Stimulated activated CD8-positive, alpha-beta memory T cell treated with anti-CD3 and anti-CD28 coated beads, Interleukin-15, amount 100 ng/mL, for 4 hours (primary cell): ENCODE measurements around the gene NCAN.

Source experiments
- DNase-seq, 2 donors: peaks; one replicate each; pipeline ENCODE4 v3.0.0-alpha.2; 2020; ENCODE audit warnings: low read depth in 2 of 2

NCAN gene

DNA sequence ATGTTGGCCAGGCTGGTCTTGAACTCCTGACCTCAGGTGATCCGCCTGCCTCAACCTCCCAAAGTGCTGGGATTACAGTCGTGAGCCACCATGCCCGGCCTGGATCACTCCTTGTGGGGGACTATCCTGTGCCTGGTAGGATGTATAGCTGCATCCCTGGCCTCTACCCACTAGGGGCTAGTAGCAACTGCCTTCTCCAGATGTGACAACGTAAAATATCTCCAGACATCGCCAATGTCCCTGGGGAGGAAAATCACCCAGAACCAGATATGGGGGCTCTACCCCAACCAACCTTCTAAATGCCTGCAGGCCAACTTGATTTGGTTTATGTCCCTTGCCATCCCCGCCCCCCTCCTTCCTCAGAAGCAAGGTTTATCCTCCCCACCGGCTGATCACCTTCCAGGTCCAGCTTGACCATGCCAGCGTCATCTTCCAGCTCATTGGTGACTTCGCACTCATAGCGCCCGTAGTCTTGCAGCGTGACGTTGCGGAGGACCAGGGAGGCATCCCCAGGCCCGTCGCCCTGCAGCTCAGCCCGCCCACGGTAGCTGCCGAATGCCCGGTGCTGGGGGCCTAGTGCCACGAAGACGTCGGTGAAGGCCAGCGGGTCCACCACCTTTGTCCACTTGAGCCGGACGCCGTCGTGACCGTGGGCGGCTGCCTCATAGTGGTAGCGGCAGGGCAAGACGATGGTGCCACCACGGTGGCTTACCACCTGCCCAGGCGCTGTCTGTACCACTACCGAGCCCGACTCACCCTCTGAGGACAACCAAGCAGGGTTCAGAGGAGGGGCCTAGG, 48.9 kb downstream of the NCAN start:
- no peak for DNase-seq

DNA sequence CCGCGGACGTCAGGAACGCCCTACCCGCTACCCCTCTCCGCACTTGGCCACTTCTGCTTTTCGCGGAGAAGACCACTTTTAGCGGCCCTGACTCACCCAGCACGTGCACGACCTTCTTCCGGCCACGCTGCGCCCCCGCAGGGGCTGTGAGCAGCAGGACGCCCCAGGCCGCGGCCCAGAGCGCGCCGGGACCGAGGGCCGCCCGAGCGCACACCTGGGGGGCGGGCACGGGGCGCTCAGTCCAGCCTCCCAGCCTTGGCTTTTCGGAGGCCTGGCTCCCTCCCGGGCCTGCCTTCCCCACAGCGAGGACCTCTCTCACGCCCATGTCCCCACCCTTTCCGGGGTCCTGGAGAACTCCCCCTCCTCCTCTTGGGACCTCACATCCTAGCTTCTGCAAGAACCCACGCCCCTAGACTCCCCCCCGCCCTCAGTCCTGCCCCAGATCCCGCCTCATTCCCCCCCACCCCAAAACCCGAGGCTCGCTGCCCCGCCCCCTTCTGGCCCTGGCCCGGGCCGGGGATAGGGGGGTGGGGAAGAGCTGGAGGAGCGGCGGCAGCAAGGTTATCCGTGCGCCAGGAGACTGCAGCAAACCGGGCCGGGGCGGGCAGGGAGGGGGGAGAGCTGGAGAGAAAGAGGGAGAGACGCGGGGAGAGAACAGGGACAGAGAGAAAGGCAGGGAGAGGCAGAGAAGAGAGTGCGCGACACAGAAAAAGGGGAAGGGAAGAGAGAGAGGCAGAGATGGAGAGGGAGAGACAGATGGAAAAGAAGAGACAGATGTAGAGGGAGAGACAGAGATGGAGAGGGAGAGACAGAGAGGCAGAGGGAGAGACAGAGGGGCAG, 49.8 kb downstream of the NCAN start:
- DNase-seq: no peak

DNA sequence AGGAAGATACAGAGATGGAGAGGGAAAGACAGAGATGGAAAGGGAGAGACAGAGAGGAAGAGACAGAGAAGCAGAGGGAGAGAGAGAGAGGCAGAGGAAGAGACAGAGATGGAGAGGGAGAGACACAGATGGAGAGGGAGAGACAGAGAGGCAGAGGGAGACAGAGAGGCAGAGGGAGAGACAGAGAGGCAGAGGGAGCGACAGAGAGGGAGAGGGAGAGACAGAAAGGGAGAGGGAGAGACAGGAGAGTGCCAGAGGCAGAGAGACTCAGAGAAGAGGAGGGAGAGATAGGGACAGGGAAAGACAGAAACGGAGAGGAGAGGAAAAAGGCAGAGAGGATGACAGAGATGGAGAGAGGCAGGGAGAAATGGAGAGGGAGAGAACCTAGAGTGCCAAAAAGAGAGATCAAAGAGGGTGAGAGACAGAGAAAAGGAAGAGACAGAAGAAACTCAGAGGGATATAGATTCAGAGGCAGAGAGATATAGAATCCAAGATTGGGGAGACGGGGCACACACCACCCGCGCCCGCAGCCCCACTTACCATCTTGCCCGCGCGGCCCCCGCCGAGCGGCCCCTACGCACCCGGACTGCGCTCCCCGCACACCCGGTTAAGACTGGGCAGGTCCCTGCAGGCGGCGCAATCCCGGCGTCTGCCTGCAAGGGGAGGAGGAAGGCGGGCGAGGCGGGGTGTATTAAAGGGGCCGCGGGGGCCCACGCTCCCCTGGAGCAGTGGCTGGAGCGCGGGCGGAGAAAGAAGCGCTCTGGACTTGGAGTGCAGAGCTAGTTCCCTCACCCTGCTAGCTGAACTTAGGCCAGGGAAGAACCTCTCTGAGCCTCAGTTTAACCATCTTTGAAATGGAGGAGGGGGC, 50.7 kb downstream of the NCAN start:
- DNase-seq: no peak

DNA sequence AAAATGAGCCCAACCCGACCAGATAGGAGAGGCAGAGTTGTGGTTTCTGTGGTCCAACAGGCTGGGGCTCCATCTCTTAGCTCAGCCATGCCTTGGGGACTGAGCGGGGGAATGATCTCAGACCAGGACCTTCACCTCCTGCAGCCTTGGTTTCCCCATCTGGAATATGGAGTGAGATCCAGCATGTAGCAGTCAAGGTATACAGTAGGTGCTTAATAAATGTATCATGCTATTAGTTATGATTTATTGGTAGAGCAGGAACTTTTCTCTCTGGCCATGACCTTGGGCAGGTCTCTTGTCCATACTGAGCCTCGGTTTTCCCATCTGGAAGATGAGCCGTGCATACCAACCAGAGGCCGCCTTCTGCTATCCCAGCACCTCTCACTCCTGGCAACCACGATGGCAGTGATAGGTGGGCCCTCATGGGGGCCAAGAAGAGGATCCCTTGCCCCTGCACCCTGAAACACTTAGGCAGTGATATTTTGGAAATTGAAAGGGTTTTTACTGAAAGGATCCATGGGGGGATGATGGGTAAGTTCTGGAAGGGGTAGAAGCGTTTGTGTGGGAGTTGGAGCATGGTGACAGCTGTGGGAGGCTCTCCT, 52.2 kb downstream of the NCAN start:
- DNase-seq: no peak

DNA sequence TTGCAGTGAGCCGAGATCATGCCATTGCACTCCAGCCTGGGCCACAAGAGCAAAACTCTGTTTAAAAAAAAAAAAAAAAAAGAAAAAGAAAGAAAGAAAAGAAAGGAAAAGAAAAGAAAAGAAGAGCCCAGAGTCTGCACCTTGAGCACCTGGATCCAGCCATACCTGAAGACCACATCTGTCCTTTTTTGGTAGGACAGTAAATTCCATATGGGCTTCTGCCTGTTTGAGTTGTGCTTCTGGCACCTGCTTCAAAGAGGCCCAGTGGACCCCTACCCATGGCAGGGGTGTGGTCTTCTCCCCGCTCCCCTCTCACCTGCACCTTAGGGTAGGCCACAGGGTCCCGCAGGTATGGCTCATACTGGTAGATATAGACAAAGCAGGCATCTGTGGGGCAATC, 55.5 kb downstream of the NCAN start:
- no peak for DNase-seq

DNA sequence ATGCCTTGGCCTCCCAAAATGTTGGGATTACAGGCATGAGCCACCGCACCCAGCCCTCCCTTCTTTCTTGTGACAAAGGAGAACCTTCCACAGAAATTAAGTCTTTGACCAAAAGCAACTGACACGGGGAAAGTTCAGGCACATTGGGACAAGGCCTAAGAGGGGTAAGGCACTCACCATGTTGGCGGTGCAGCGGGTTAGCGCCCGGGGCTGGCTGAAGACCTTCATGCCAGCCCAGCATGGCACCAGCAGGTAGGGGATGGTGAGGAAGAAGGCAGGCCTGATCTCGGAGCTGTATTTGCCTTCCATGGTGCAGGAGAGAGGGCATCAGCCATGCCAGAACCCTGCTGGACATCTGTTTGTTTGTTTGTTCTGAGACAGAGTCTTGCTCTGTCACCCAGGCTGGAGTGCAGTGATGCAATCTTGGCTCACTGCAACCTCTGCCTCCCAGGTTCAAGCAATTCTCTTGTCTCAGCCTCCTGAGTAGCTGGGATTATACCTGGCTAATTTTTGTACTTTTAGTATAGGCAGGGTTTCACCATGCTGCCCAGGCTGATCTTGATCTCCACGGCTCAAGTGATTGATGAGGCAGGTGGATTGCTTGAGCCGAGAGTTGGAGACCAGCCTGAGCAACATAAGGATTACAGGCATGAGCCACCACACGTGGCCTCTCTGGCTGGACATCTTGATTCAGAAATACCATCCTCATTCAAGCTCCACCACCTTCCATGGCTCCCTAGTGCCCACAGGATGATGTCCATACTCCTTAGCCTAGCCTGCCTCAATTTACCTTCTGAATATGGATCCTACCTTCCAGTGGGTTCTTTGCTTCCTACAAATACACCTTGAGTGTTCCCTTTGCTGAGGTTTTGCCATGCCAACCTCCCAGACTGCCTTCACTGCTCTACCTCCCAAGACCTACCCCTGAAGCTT, 57.0 kb downstream of the NCAN start:
- no peak for DNase-seq

DNA sequence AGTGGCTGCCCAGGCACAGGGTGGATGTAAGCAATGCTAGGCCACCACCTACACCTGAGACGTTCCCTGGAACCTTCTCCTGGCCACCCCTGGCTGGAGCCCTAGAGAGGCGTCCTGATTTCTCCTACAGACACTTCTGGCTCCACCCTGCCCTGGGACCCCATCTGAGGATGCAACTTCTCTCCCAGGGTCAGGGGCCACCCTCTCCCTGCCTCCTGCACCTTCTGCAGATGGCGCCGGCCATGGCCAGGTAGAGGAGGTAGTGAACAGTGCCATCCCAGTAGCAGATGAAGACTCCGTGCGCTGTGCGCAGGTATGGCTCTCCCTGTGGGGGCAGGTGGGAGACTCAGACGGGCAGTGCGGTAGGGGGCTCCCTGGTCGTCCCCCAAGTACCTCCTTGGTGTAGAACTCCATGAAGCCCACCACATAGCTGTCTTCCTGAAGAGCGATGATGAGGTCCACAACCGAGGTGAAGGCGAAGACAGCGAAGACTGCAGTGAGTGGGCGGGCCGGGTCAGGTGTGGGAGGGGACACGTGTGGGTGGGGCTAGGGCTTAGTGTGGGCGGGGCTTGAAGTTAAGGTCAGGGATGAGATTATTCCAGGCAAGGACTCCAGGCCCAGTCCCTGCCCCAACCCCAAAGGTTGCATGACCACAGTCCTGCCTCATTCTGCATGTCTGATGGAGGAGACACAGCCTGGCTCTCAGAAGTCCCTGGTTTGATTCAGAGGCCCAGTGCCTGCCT, 58.4 kb downstream of the NCAN start:
- no peak for DNase-seq

DNA sequence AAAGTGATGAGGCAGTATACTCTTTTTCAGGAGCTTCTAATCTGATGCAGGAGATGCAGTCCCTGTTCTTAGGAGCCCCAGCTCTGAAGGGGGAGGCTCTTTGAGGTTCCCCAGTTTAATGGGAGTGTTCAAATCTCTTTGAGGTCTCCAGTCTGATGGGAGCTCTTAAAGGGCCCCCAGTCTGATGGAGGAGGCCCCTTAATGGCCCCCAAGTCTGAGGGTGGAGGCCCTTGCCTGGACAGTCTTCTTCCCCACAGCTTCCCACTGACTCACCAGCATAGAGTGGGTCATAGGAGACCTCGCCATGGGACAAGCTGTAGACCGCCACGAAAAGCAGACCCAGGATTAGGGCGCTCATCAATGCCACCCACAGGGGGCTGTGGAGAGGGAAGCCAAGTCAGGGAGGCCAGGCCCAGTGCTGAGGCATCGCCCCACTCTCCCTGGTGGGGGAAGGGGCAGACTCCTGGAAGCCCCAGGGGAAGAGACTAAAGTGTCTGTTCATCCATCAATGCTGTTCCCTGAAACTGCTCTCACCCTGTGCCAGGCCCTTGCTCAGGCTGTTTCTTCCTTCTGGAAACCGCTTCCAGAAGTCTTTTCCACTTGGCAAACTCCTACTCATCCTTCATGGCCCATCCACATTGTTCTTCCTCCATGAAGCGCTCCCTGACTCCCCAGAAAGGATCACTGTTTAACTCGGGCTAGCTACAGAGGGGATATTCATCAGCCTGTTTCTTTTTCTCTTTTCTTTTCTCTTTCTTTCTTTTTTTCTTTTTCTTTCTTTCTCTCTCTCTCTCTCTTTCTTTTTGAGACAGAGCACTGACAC, 59.2 kb downstream of the NCAN start:
- DNase-seq: no peak

DNA sequence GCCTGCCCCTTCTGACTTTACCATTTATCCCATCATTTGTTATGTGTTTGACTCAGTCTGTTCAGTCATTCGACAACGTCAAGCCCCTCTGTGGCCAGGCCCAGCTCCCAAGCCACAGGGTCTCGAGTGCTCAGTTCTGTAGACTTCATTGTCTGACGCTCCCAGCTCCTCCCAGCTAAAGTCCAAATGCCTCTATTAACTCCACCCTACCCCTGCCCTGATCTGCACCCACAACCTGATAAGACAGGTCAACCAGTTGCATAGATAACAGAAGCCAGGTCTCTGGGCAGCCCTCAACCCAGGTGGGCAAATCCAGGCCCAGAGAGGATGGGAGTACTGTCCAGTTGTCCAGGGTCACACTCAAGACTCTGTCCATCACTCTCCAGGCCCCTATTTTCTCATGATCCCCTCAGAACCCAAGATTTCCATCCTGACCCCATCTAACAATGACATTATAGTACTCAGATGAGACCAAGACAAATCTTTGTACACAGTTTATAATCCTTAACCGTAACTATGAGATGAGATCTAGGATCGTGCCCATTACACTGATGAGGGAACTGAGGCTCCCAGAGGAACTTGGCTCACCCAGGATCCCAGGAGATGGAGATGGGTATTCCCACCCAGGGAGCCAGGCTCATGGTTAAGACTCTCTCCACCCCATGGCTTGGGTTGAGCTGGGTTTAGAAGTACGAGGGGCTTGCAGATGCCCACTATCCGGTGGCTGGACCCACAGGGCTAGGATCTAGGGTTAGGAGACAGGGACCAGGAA, 60.3 kb downstream of the NCAN start:
- DNase-seq: no peak

DNA sequence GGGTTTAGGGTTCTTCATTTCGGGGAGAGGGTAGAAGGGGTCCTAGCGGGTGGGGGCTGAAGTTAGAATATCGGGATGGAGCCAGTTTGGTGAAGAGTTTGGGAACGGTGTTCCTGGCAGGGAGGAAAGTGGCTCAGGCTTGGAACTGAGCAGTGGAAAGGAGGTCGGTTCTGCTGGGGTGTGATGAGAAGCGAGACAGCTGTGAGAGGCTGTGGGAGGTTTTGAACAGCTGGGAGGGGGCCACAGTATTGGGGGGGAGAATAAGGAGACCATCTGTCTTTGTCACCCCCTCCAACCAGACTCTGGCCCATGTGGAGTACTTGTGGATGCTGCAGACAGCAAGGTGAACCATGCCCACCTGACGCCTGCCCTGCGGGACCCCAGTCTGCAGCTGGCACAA, 62.4 kb downstream of the NCAN start:
- DNase-seq: no peak

DNA sequence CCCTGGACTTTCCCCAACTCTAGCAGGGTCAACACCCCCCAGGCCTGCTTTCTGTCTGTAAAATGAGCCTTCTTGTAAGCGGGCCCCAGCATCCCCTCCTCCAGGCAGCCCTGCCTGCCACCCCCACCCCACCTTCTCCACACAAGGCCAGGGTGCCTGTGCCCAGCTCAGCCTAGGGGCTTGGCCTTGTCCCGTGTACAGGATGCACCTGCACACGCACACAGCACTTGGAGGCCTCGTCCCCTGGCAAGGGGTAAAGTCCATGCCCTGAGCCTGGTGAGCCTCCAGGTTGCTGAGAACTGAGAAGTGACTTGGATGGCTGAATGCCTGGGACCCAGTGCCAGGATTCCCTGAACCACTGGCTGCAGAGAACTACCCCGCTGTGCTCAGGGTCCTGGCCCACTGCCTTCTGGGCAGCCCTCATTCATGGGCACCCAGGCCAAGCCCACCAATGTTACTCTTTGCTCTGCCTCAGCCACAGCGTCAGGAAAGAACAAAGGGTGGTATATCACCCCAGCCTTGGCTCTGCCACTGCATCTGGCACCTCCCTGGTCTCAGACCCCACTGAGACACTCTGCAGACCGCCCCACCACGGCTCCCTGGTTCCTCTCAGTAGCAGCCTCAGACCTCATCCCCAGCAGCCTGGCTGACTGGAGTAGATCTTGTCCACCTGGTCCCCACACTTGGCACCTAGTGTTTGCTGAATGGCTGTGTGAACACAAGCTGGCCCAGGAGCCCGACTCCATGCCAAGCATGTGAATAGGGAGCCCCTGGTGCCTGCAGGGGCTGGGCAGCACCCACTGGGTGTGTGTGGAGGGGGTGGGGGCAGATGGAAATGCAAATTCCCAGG, 63.2 kb downstream of the NCAN start:
- no peak for DNase-seq

DNA sequence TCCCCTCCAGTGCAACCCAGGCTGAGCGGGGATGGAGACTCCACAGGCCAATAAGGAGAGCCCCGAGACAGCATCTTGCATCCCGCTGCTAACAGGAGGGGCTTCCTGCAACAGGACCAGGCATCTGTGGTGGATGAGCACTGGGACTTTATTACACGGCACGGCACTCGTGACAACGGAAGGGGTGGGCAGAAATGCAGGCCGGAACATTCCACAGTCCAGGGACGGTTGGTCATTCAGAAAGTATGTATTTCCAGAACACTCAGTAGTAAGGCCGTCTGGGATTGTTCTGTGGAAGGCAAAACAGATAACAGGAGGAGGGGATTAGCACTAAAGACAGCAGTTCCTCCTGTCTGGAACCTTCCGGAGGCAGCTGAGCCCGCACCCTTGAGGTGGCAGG, 64.6 kb downstream of the NCAN start:
- no peak for DNase-seq

DNA sequence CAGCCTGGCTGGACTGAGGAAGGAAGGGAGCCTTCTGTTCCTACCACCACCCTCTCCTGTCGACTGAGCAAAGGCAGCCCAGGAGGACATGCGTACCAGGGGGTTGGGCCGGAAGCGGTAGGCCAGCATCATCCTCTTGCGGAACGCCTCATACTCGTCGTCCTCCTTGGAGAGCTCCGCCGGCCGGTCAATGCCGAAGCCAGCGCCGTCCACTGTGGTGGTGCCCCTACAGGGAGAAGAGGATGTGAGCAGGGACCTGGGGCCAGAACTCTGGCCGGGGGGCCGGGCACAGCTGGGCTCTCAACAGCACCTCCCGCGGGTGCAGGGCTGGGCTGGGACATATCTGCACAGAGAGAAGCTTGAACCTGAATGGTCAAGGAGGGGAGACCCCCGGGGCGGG, 65.1 kb downstream of the NCAN start:
- no peak for DNase-seq

DNA sequence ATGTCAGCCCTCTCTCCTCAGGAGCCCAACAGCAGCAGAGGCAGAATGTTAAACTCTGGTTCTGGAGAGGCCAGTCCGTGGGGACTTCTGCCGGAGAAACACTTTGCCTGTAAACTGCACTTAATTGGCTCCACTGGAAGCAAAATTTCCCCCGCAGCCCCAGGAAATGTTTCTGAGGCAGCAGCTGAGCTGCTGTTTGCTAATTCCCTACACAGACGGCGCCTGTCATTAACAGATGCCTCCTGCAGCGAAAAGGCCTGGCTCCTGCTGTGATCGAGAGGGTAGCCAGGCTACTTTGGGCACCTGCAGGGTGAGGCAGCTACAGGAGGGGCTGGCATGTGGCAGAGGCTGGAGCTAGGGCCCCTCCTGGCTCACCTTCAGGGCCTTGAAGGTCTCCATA, 66.6 kb downstream of the NCAN start:
- no peak for DNase-seq

DNA sequence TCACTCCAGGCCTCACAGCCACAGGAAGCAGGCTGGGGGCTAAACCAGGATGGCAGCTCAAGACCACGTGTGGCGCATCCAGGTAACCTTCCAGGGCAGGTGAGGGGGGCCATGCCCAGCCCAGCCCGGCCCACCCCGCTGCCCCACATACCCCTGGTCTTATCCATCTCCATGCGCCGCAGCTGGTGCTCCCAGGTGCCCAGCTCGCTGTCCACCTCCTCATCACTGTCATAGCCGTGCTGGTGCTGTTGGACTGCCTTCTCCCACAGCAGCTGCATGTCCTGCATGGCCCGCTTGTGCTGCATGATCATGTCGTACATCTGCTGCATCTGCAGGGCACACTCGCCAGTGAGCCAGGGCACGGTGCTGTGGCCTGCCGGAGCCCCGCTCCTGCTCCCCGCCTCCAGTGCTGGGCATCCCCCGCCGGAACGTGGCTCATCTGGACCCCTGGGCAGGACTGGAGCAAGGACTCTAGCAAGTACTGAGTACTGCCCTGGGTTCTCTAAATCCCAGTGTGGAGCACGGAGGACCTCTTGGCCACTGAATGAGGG, 67.4 kb downstream of the NCAN start:
- DNase-seq: no peak

DNA sequence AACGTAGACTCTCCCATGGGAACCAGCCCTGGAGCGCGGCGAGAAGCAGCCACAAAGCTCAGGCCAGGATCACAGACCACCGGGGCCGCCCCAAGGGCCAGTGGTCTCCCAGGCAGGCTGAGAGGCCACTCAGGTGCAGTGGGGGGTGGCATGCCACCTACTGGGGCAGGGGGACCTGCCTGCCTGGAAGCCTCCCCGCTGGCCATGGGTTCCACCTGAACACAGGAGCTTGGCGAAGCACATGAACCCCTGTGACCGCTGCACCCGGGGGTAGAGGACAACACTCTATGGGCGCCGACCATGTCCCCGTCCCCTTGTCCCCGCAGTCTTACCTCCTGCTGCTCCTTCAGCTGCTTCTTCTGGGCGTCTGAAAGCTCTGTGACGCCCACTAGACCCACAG, 68.1 kb downstream of the NCAN start:
- no peak for DNase-seq

DNA sequence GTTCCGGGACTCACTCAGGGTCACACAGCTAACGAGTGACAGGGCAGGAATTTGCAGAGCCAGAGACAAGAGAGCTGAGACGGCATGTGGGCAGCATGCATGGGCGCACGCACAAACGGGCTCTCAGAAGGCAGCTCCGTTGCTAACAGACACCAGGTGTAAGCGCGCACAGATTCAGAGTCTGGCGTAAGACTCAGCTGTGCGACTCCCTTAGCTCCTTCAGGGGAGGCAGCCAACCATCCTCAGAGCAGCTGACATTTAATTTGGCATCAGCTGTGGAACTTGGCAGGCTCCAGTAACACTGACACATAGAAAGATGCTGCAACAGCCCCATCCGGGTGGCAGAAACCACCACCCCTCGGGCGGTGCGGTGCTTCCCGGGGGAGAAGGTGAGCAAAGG, 68.8 kb downstream of the NCAN start:
- no peak for DNase-seq
